GM23248 (cell line): ENCODE results near the gene FBXO34.

Experiments used
- EZH2 ChIP-seq: fragments of 200-600 bp; sonication (generic); IDR thresholded peaks from 2 replicates; pipeline ENCODE4 v1.6.1; 2018; ENCODE audit warnings: antibody characterized with exemption, mild to moderate bottlenecking; ENCODE audit not compliant: insufficient read depth, poor library complexity, severe bottlenecking
- EZH2phosphoT487 ChIP-seq: fragments of 200-600 bp; sonication (generic); IDR thresholded peaks from 2 replicates; pipeline ENCODE4 v1.6.1; 2018; ENCODE audit warnings: antibody characterized with exemption, moderate library complexity, mild to moderate bottlenecking, low read depth; ENCODE audit not compliant: insufficient read depth

- TF ChIP-seq EZH2 = no peak
- no peak for TF ChIP-seq EZH2phosphoT487
Measured at GRCh38 chr14:55271572-55272298, 514 bp downstream of the FBXO34 start.
